GM13976 (cell line): Measurements from ENCODE around the gene PLPP2.

ENCODE experiments used
- DNase-seq: peaks from one replicate; pipeline ENCODE4 v3.0.0; 2012; ENCODE audit warnings: low spot score
- CTCF ChIP-seq: IDR thresholded peaks from 2 replicates; pipeline ENCODE4 v1.5.1; 2012; ENCODE audit warnings: borderline replicate concordance, mild to moderate bottlenecking; ENCODE audit not compliant: insufficient read depth; ENCODE audit errors: extremely low read depth, missing control alignments, control extremely low read depth
- in situ Hi-C: fragments of 300-500 bp; cut with MboI; formaldehyde crosslinking; loops from one replicate; pipeline ENCODE4 v1.12.0; 2022; ENCODE audit warnings: low sequenced_read_pairs, mixed read lengths, inconsistent platforms; ENCODE audit not compliant: unreplicated experiment

The PLPP2 gene

GRCh38 chr19:310781-311496 is 19.7 kb upstream of the PLPP2 start:
- in situ Hi-C loops: no loop called here
- TF ChIP-seq CTCF: no peak
- no peak for DNase-seq

GRCh38 chr19:310141-310651 is 19.0 kb upstream of the PLPP2 start:
- no peak for DNase-seq
- no peak for TF ChIP-seq CTCF
- in situ Hi-C loops: no loop called here

GRCh38 chr19:309206-309565 is 18.0 kb upstream of the PLPP2 start:
- no peak for TF ChIP-seq CTCF
- in situ Hi-C loops: no loop called here
- DNase-seq: no peak

- DNase-seq: no peak
- no peak for TF ChIP-seq CTCF
- in situ Hi-C loops: no loop called here
These were observed 17.4 kb upstream of the PLPP2 start for GRCh38 chr19:308471-309205.

- in situ Hi-C loops: no loop called here
- no peak for DNase-seq
These were observed 16.7 kb upstream of the PLPP2 start for GRCh38 chr19:307793-308420.

GRCh38 chr19:307111-307531 is 15.9 kb upstream of the PLPP2 start:
- in situ Hi-C loops: no loop called here
- no peak for DNase-seq
- no peak for TF ChIP-seq CTCF

More at GRCh38 chr19:307793-308420, 16.7 kb upstream of the PLPP2 start:
- TF ChIP-seq CTCF: no peak
